Breast epithelium (tissue), 3 donors: ENCODE results near the gene ASTL.

Source experiments
- POLR2A ChIP-seq: fragments of 450-650 bp; IDR thresholded peaks from one replicate; pipeline ENCODE4 v1.6.1; 2016; ENCODE audit warnings: antibody characterized with exemption, mild to moderate bottlenecking, moderate library complexity
- POLR2AphosphoS5 ChIP-seq, 3 donors: sonication (generic); formaldehyde crosslinking; IDR thresholded peaks; one replicate each; pipeline ENCODE4 v1.6.1; 2017; ENCODE audit warnings: antibody characterized with exemption in 3 of 3
- TF ChIP-seq, protein P1 (sequence below), 3 donors: fragments of 450-650 bp; IDR thresholded peaks; one replicate each; pipeline ENCODE4 v1.5.1; 2016 to 2017; ENCODE audit warnings: antibody characterized with exemption in 3 of 3, mild to moderate bottlenecking in 3 of 3, moderate library complexity in 3 of 3

DNA sequence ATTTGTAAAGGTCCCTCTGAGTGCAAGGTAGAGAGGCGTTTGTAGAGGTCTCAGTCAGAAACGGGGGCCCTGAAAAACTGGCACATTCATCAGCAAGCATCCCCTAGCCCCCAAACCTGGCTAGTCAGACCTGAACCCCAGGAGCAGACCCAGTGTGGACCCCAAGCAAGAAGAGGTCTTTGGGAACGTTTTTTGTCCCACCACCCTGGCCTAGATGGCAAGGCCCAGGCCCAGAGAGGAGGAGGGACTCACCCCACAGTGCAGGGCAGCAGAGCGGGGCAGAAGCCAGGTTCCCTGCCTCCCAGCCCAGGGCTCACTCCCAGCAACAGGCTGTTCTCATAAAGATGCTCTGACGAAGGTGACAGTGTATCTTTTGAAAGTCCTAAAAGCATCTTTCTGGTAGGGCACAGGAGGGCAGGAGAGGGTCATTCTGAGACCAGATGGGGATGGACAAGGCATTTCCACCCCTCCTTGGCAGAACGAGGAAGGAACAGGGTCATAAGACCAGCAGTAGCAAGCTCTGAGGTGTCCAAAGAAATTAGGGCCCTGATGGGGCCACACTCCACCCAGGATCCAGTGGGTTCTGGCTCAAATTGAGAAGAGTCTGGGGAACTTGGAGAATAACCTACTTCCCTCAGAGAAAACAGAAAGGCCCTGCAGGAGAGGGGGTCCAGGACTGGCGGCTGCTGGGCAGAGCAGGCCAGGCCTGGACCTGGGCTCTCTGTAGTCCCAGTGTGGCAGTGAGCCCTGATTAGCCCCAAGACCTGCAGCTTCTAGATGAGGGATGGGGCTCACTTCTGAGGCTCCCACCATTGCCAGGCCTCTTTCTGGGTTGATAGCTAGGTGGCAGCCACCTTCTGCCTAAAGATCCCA is 40.1 kb downstream of the ASTL start:
- no peak for TF ChIP-seq POLR2A
- TF ChIP-seq, protein P1, sequence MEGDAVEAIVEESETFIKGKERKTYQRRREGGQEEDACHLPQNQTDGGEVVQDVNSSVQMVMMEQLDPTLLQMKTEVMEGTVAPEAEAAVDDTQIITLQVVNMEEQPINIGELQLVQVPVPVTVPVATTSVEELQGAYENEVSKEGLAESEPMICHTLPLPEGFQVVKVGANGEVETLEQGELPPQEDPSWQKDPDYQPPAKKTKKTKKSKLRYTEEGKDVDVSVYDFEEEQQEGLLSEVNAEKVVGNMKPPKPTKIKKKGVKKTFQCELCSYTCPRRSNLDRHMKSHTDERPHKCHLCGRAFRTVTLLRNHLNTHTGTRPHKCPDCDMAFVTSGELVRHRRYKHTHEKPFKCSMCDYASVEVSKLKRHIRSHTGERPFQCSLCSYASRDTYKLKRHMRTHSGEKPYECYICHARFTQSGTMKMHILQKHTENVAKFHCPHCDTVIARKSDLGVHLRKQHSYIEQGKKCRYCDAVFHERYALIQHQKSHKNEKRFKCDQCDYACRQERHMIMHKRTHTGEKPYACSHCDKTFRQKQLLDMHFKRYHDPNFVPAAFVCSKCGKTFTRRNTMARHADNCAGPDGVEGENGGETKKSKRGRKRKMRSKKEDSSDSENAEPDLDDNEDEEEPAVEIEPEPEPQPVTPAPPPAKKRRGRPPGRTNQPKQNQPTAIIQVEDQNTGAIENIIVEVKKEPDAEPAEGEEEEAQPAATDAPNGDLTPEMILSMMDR (IDR thresholded peaks at IDR 0.05) = no peak
- TF ChIP-seq POLR2AphosphoS5 (IDR thresholded peaks at IDR 0.05) = no peak
